ENCODE data around the gene MEF2B.

Gene MEF2B

GRCh38 chr19:19170053-19170872, at the start of gene MEF2B:
Gene MEF2B, minus strand, starts transcription at chr19:19170263. Its CDS starts 19,528 bp downstream, at chr19:19150735.
- peak within 1 kb of the TSS; percentile 68; the same call in 1 of the 2 replicates for H3K4me3 ChIP-seq (ENCODE audit: low read length)
- TF ChIP-seq ZNF274 (IDR thresholded peaks at IDR 0.05; ENCODE audit: low read depth, low read length) = no peak

DNA sequence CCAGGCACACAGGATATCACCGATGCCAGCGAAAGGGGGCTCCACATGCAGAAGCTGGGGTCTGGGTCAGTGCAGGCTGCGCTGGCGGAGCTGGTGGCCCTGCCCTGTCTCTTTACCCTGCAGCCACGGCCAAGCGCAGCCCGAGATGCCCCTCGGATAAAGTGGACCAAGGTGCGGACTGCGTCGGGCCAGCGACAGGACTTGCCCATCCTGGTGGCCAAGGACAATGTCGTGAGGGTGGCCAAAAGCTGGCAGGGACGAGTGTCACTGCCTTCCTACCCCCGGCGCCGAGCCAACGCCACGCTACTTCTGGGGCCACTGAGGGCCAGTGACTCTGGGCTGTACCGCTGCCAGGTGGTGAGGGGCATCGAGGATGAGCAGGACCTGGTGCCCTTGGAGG, 48.8 kb upstream of the MEF2B start:
- no peak overlapping the region for H3K4me3 ChIP-seq (ENCODE audit: low read length)
- TF ChIP-seq ZNF274 (IDR thresholded peaks at IDR 0.05; ENCODE audit: low read depth, low read length) = no peak

- TF ChIP-seq ZNF274 (IDR thresholded peaks at IDR 0.05; ENCODE audit: low read depth, low read length) = no peak
These were observed 47.0 kb upstream of the MEF2B start for GRCh38 chr19:19217099-19217498.

GRCh38 chr19:19215792-19216191, 45.7 kb upstream of the MEF2B start:
- no peak overlapping the region for H3K4me3 ChIP-seq (ENCODE audit: low read length)
- no peak for TF ChIP-seq ZNF274 (IDR thresholded peaks at IDR 0.05; ENCODE audit: low read depth, low read length)

More at GRCh38 chr19:19217099-19217498, 47.0 kb upstream of the MEF2B start:
- H3K4me3 ChIP-seq (ENCODE audit: low read length) = no peak overlapping the region

GRCh38 chr19:19214892-19215291, 44.8 kb upstream of the MEF2B start:
- no peak overlapping the region for H3K4me3 ChIP-seq (ENCODE audit: low read length)
- TF ChIP-seq ZNF274 (IDR thresholded peaks at IDR 0.05; ENCODE audit: low read depth, low read length) = no peak

DNA sequence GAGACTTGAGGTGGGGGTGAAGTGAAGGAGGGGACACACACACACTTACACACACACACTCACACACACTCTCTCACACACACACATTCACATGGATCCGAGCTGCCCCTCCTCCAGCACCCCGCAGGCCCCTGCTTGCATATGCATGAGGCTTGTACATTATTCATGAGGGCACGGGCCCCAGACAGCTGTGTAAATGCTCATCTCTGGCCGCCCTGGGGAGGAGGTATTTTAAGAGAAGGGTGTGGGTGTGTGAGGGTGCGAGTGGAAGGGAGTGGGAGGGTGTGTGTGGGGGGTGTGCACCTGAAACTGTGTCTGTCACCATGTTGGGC, 44.1 kb upstream of the MEF2B start:
- no peak overlapping the region for H3K4me3 ChIP-seq (ENCODE audit: low read length)
- TF ChIP-seq ZNF274 (IDR thresholded peaks at IDR 0.05; ENCODE audit: low read depth, low read length) = no peak

- TF ChIP-seq ZNF274 (IDR thresholded peaks at IDR 0.05; ENCODE audit: low read depth, low read length) = no peak
These were observed 43.5 kb upstream of the MEF2B start for GRCh38 chr19:19213426-19214158.

DNA sequence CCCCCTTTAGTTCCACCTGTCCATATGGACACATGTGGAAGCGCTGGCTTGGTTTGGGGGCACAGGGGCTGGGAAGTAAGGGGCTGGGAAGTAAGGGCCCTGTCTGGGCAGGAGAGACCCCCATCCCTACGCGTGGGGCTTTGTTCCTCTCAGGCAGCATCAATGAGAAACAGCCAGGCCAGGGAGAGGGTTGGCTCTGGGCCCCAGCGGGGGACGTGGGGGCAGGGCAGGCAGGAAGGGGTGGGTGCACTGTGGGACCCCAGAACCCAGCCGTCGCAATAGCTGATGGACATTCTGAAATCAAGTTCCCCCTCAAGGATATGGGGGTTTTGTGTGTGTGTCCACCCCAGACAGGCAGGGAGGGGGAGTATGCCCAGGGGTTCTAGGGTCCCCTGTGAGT, 42.9 kb upstream of the MEF2B start:
- H3K4me3 ChIP-seq (ENCODE audit: low read length) = no peak overlapping the region
- no peak for TF ChIP-seq ZNF274 (IDR thresholded peaks at IDR 0.05; ENCODE audit: low read depth, low read length)

More at GRCh38 chr19:19213426-19214158, 43.5 kb upstream of the MEF2B start:
- no peak overlapping the region for H3K4me3 ChIP-seq (ENCODE audit: low read length)

- no peak for TF ChIP-seq ZNF274 (IDR thresholded peaks at IDR 0.05; ENCODE audit: low read depth, low read length)
- no peak within 1 kb of the TSS for H3K4me3 ChIP-seq (ENCODE audit: low read length)
These were observed 41.7 kb upstream of the MEF2B start, which contains the start of gene NCAN for GRCh38 chr19:19211499-19212420. Gene NCAN, plus strand, starts transcription at chr19:19211958. Its CDS starts 4,996 bp downstream, at chr19:19216954.

- TF ChIP-seq ZNF274 (IDR thresholded peaks at IDR 0.05; ENCODE audit: low read depth, low read length) = no peak
- H3K4me3 ChIP-seq (ENCODE audit: low read length) = no peak overlapping the region
These were observed 39.3 kb upstream of the MEF2B start for GRCh38 chr19:19209372-19209771.

DNA sequence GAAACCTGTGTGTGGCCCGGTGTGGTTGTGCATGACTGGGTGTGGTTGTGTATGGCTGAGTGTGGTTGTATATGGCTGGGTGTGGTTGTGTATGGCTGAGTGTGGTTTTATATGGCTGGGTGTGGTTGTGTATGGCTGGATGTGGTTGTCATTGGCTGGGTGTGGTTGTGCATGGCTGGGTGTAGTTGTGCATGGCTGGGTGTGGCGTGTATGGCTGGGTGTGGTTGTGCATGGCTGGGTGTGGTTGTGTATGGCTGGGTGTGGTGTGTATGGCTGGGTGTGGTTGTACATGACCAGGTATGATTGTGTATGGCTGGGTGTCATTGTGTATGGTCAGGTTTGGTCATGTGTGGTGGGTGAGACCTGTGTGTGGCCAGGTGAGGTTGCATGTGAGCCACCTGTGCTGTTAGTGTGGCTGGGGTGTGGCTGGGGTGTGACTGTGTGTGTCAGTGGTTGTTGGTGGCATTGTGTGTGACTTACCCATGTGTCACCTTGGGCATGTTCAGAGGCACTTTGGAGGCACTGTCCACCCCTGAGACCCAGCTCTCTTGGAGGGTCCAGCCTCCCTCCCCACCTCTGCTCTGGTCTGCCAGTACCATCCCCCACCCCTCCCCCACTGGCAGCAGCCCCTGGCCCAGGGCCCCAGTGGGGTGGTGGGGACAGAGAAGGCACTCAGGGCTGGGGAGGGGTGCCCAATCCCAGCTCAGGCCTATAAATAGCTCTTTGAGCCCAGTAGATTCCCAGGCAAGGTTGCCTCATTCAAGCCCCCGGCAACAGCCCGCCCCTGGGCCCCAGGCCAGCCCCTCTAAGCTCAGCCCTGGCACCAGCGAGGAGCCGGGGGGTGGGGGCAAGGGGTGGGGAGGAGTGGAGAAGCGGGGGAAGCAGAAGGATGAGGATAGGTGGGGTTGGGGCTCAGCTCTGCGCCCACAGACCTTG, 37.8 kb upstream of the MEF2B start:
- TF ChIP-seq ZNF274 (IDR thresholded peaks at IDR 0.05; ENCODE audit: low read depth, low read length) = no peak
- H3K4me3 ChIP-seq (ENCODE audit: low read length) = no peak overlapping the region

- no peak overlapping the region for H3K4me3 ChIP-seq (ENCODE audit: low read length)
- no peak for TF ChIP-seq ZNF274 (IDR thresholded peaks at IDR 0.05; ENCODE audit: low read depth, low read length)
These were observed 36.9 kb upstream of the MEF2B start for GRCh38 chr19:19206938-19207337.
